ENCODE results near the gene UNC93A. TPM values are rescaled to one million over a fixed set of nuclear protein-coding genes. Genes with fewer than 3 reads are reported as not detected.
"Not testable (repeated sequence)": the region's sequence is repeated elsewhere in the genome, so short reads cannot be mapped to it uniquely, and the experiment has no call there.

UNC93A gene
- total RNA-seq, 4 donors from 2014 or later, result not detected

- H3K27me3 ChIP-seq, result peaks cover 0 to 11% (median 0%) of the 10 kb centered on the region in 4 donors
- TF ChIP-seq POLR2AphosphoS5 (IDR thresholded peaks at IDR 0.05), result no peak
- TF ChIP-seq, protein P1, sequence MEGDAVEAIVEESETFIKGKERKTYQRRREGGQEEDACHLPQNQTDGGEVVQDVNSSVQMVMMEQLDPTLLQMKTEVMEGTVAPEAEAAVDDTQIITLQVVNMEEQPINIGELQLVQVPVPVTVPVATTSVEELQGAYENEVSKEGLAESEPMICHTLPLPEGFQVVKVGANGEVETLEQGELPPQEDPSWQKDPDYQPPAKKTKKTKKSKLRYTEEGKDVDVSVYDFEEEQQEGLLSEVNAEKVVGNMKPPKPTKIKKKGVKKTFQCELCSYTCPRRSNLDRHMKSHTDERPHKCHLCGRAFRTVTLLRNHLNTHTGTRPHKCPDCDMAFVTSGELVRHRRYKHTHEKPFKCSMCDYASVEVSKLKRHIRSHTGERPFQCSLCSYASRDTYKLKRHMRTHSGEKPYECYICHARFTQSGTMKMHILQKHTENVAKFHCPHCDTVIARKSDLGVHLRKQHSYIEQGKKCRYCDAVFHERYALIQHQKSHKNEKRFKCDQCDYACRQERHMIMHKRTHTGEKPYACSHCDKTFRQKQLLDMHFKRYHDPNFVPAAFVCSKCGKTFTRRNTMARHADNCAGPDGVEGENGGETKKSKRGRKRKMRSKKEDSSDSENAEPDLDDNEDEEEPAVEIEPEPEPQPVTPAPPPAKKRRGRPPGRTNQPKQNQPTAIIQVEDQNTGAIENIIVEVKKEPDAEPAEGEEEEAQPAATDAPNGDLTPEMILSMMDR (IDR thresholded peaks at IDR 0.05), result no peak
- TF ChIP-seq POLR2A (IDR thresholded peaks at IDR 0.05; ENCODE audit: low read depth), result no peak
- TF ChIP-seq EP300 (IDR thresholded peaks at IDR 0.05), result no peak
- no peaks in the 10 kb centered on the region for H3K9me3 ChIP-seq
- WGBS, result 72% methylated on average over 6 of the region's 8 CpGs
- intact Hi-C loops (cut with DNase I), result no loop called here
- H3K27ac ChIP-seq (replicated peaks in 1 of 4), result no peak overlapping the region
- no peak overlapping the region for H3K4me3 ChIP-seq
- no peaks in the 10 kb centered on the region for H3K4me1 ChIP-seq
- H3K36me3 ChIP-seq, result no peaks in the 10 kb centered on the region
- no peak for DNase-seq (ENCODE audit: extremely low spot score)
Observed at GRCh38 chr6:167275001-167275400, 16.1 kb upstream of the UNC93A start.

DNA sequence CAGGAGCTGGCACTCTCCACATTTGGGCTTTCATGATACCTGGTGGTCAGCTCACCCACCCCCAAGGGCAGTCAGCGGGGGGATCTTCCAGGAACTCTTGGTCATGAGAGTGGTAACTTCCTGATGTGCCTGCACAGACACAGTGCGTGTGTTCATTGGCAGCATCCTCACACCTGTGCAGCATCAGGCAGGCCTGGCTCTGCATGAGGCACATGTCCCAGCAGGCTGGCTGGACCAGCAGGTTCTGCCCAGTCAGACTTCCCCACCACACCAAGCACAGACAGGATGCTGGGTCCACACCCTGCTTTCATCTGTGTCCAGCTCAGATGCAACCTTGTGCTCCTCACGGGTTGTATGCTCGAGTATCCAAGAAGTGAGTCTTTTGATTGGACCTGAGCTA lies 15.7 kb upstream of the UNC93A start:
- peaks cover 0 to 11% (median 0%) of the 10 kb centered on the region in 4 donors for H3K27me3 ChIP-seq
- no peaks in the 10 kb centered on the region for H3K9me3 ChIP-seq
- TF ChIP-seq, protein P1 (IDR thresholded peaks at IDR 0.05), result no peak
- TF ChIP-seq POLR2A (IDR thresholded peaks at IDR 0.05; ENCODE audit: low read depth), result no peak
- no peak for TF ChIP-seq EP300 (IDR thresholded peaks at IDR 0.05)
- TF ChIP-seq POLR2AphosphoS5 (IDR thresholded peaks at IDR 0.05), result no peak
- no peaks in the 10 kb centered on the region for H3K4me1 ChIP-seq
- H3K27ac ChIP-seq (replicated peaks in 1 of 4), result no peak overlapping the region
- intact Hi-C loops (cut with DNase I), result no loop called here
- H3K36me3 ChIP-seq, result no peaks in the 10 kb centered on the region
- WGBS, result 57% methylated on average over 3 of the region's 4 CpGs
- no peak overlapping the region for H3K4me3 ChIP-seq
- DNase-seq (ENCODE audit: extremely low spot score), result no peak

DNA sequence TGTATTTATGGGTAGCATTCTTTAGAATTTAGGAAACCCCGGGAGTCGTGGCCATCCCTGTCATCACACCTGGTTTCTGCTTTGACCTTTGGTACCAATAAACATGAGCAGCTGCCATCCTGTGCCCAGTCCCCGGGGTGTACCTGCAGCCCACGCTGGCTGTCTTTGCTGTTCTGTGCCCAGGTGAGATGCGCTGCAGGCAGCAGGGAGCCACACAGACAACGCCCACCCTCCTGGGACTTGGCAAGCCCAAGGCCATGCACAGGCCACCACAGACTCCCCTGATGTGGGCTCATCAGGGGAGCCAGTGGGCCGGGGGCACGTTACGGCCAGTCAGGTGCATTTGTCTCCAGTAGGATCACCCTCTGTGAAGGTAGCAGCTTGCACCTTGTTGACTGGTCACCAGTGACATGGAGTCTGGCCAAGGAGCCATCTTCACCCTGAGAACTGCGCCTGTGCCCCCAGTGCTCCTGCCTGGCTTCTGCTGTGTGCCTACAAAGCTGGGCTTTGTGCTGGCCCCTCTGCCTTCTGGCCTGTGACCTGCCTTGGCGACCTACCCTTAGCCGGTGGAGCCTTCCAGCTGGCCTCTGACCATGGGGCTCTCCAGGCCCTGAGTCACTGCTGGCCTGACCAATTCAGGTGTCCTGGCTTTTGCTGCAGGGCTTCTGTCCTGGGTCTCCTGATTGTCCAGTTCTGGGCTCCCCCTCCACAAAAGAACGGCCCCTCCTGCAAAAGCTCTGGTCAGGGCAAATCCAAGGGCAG lies 14.2 kb upstream of the UNC93A start:
- 66% methylated on average over 8 of the region's 13 CpGs for whole genome bisulfite sequencing
- no peaks in the 10 kb centered on the region for H3K36me3 ChIP-seq
- TF ChIP-seq, protein P1 (IDR thresholded peaks at IDR 0.05), result no peak
- TF ChIP-seq EP300 (IDR thresholded peaks at IDR 0.05), result no peak
- no peak for TF ChIP-seq POLR2A (IDR thresholded peaks at IDR 0.05; ENCODE audit: low read depth)
- no peak for TF ChIP-seq POLR2AphosphoS5 (IDR thresholded peaks at IDR 0.05)
- intact Hi-C loops (cut with DNase I), result no loop called here
- peaks cover 0 to 11% (median 0%) of the 10 kb centered on the region in 4 donors for H3K27me3 ChIP-seq
- H3K4me1 ChIP-seq, result no peaks in the 10 kb centered on the region
- DNase-seq (ENCODE audit: extremely low spot score), result no peak
- H3K9me3 ChIP-seq, result no peaks in the 10 kb centered on the region
- no peak overlapping the region for H3K4me3 ChIP-seq
- no peak overlapping the region for H3K27ac ChIP-seq (replicated peaks in 1 of 4)

DNA sequence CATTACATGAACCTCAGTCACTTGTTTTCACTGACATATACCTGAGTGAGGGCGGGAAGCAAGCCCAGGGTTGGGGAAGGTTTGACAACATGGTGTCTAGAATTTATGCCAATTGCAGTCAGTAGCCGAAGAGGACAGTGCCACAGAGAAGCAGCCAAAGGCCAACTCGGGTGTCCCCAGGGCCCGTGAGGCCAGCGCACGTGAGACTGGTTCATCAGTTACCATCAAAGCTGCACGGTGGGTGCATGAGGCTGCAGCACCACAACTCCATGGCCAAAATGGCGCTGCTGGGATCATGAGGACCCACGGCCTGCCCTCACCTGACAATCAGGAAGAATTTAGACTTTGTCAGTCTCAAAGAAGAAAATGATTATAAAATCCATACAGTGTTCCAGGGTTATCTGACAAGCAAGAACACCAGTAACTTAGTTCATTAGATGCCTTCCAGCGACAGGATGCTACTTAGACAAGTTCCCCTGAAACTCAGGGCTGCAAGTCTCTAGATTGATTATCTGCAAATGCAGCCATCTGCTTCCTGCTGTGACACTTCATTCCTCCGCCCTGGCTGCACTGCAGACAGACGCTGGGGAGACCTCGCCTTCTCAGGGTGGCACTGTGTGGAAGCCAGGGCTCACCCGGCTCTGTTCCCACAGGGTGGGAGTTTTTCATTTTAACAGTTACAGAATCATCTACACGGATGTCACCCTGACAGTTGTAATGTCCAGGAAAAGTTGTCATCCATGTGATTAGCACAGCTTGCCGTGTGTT lies 12.8 kb upstream of the UNC93A start:
- DNase-seq (ENCODE audit: extremely low spot score); H3K27ac ChIP-seq (replicated peaks in 1 of 4); H3K36me3 ChIP-seq; intact Hi-C loops (cut with DNase I); H3K4me1 ChIP-seq; H3K9me3 ChIP-seq; H3K4me3 ChIP-seq: not testable (repeated sequence)
- 88% methylated on average over 12 of the region's 16 CpGs for WGBS
- peaks cover 0 to 11% (median 0%) of the 10 kb centered on the region in 4 donors for H3K27me3 ChIP-seq

- H3K4me3 ChIP-seq, result no peak overlapping the region
- no peak for DNase-seq (ENCODE audit: extremely low spot score)
- no peaks in the 10 kb centered on the region for H3K9me3 ChIP-seq
- intact Hi-C loops (cut with DNase I), result no loop called here
- no peaks in the 10 kb centered on the region for H3K4me1 ChIP-seq
- H3K36me3 ChIP-seq, result no peaks in the 10 kb centered on the region
- TF ChIP-seq POLR2AphosphoS5 (IDR thresholded peaks at IDR 0.05) (no peak), POLR2A (IDR thresholded peaks at IDR 0.05; ENCODE audit: low read depth) (no peak), EP300 (IDR thresholded peaks at IDR 0.05) (no peak)
- TF ChIP-seq, protein P1 (IDR thresholded peaks at IDR 0.05), result no peak
- peaks cover 0 to 11% (median 0%) of the 10 kb centered on the region in 4 donors for H3K27me3 ChIP-seq
- H3K27ac ChIP-seq (replicated peaks in 1 of 4), result no peak overlapping the region
- WGBS, result 87% methylated on average over 3 of the region's 3 CpGs
Observed at GRCh38 chr6:167279766-167280446, 11.2 kb upstream of the UNC93A start.

- H3K36me3 ChIP-seq; H3K9me3 ChIP-seq; H3K4me1 ChIP-seq; H3K27ac ChIP-seq (replicated peaks in 1 of 4); H3K4me3 ChIP-seq; DNase-seq (ENCODE audit: extremely low spot score); intact Hi-C loops (cut with DNase I): not testable (repeated sequence)
- WGBS, result 73% methylated on average over 5 of the region's 5 CpGs
- H3K27me3 ChIP-seq, result peaks cover 0 to 11% (median 0%) of the 10 kb centered on the region in 4 donors
Observed at GRCh38 chr6:167280466-167280865, 10.6 kb upstream of the UNC93A start.
